ENCODE measurements around the gene YBX1.

The YBX1 gene

DNA sequence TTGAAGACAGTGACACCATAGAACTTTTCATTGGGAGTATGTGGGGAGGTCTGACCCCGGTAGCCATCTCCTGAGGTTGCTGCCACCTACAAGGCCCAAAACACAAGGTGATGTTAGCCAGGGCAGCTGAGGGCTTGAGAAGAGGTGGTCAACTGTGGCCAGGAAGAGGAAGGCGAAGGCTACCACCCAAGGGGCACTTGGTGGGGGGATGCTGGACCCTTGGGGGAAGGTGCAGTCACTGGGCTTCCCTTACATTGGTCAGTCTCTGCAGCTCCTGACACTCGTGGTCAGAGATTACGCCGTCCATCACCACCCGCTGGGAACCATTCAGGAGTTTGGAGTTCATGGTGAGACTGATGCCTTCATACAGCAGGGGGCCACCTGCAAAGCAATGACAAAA is 70.1 kb downstream of the YBX1 start:
- Histone ChIP-seq H3F3A (ENCODE audit: low read depth) (no peaks in the 10 kb centered on the region), H3K27me3 (ENCODE audit: insufficient read depth, low read length, poor library complexity, severe bottlenecking) (no peaks in the 10 kb centered on the region), H3K9me2 (replicated peaks; ENCODE audit: low read depth, low read length) (no peaks in the 10 kb centered on the region), H3K9me3 (ENCODE audit: insufficient read depth, low read depth, low read length) (no peaks in the 10 kb centered on the region), H2AFZ (ENCODE audit: low read length) (no peak overlapping the region), H4K20me1 (ENCODE audit: insufficient read depth, low read length, poor library complexity, severe bottlenecking) (no peaks in the 10 kb centered on the region), H3K4me2 (ENCODE audit: low read depth, low read length, poor library complexity, severe bottlenecking) (no peak overlapping the region), H3K9ac (ENCODE audit: low read depth, low read length, poor library complexity, severe bottlenecking) (no peak overlapping the region), H3K36me3 (ENCODE audit: insufficient read depth, low read length) (peaks cover 49% of the 10 kb centered on the region; the same call in 1 of the 2 replicates), H3K79me2 (ENCODE audit: insufficient read depth, low read length) (no peaks in the 10 kb centered on the region), H3K4me3 (ENCODE audit: low read length, poor library complexity, severe bottlenecking) (no peak overlapping the region), H3K4me1 (ENCODE audit: insufficient read depth, low read length, poor library complexity, severe bottlenecking) (no peaks in the 10 kb centered on the region)
- TF ChIP-seq EZH2phosphoT487 (IDR thresholded peaks at IDR 0.05; ENCODE audit: borderline replicate concordance) = no peak
- TF ChIP-seq CTCF (conservative IDR thresholded peaks at IDR 0.05; ENCODE audit: low read length) = no peak

- Histone ChIP-seq H3K9ac (ENCODE audit: low read depth, low read length, poor library complexity, severe bottlenecking) (no peak overlapping the region), H3K4me1 (ENCODE audit: insufficient read depth, low read length, poor library complexity, severe bottlenecking) (no peaks in the 10 kb centered on the region), H3K4me3 (ENCODE audit: low read length, poor library complexity, severe bottlenecking) (no peak overlapping the region), H3K9me3 (ENCODE audit: insufficient read depth, low read depth, low read length) (no peaks in the 10 kb centered on the region), H3K27me3 (ENCODE audit: insufficient read depth, low read length, poor library complexity, severe bottlenecking) (no peaks in the 10 kb centered on the region), H3K36me3 (ENCODE audit: insufficient read depth, low read length) (peaks cover 56% of the 10 kb centered on the region; the same call in 1 of the 2 replicates), H3K79me2 (ENCODE audit: insufficient read depth, low read length) (no peaks in the 10 kb centered on the region), H2AFZ (ENCODE audit: low read length) (no peak overlapping the region), H3K9me2 (replicated peaks; ENCODE audit: low read depth, low read length) (no peaks in the 10 kb centered on the region), H3K4me2 (ENCODE audit: low read depth, low read length, poor library complexity, severe bottlenecking) (no peak overlapping the region), H3F3A (ENCODE audit: low read depth) (no peaks in the 10 kb centered on the region), H4K20me1 (ENCODE audit: insufficient read depth, low read length, poor library complexity, severe bottlenecking) (no peaks in the 10 kb centered on the region)
- no peak for TF ChIP-seq CTCF (conservative IDR thresholded peaks at IDR 0.05; ENCODE audit: low read length)
- TF ChIP-seq EZH2phosphoT487 (IDR thresholded peaks at IDR 0.05; ENCODE audit: borderline replicate concordance) = no peak
Measured at GRCh38 chr1:42753070-42753469, 70.9 kb downstream of the YBX1 start.

Measured in Loucy (cell line).